ENCODE measurements around the gene PCAT6.

GRCh38 chr1:202798792-202799331, 11.9 kb upstream of the PCAT6 start:
- TF ChIP-seq POLR2A (IDR thresholded peaks at IDR 0.05; ENCODE audit: low read depth, low read length) (no peak), POLR2AphosphoS5 (IDR thresholded peaks at IDR 0.05; ENCODE audit: low read depth, low read length) (no peak), TAF1 (IDR thresholded peaks at IDR 0.05; ENCODE audit: low read depth, low read length) (no peak), SPI1 (IDR thresholded peaks at IDR 0.05; ENCODE audit: low read depth, low read length) (no peak), PAX5 (IDR thresholded peaks at IDR 0.05; ENCODE audit: insufficient read depth, low read length, severe bottlenecking) (no peak)

All from GM12891 (cell line).